Myocyte (in vitro differentiated cells): ENCODE data around the gene ADAMTS3. TPM values are rescaled to one million over a fixed set of nuclear protein-coding genes. Genes with fewer than 3 reads are reported as not detected.
A peak's percentile ranks its signal among the peaks of the same experiment; 100 is the strongest.
"Not testable (repeated sequence)": the region's sequence is repeated elsewhere in the genome, so short reads cannot be mapped to it uniquely, and the experiment has no call there.

Experiments
- DNase-seq: peaks from one replicate; pipeline ENCODE4 v3.0.0-alpha.2; 2012; ENCODE audit warnings: low read depth
- total RNA-seq: library from RNA; depleted of rRNA; stranded (reverse); fragments of >200 nt; gene quantifications from 2 replicates; pipeline ENCODE4 v1.2.3, GENCODE V29; 2014

The ADAMTS3 gene
- total RNA-seq, 1 donor from 2014 or later = not detected

DNA sequence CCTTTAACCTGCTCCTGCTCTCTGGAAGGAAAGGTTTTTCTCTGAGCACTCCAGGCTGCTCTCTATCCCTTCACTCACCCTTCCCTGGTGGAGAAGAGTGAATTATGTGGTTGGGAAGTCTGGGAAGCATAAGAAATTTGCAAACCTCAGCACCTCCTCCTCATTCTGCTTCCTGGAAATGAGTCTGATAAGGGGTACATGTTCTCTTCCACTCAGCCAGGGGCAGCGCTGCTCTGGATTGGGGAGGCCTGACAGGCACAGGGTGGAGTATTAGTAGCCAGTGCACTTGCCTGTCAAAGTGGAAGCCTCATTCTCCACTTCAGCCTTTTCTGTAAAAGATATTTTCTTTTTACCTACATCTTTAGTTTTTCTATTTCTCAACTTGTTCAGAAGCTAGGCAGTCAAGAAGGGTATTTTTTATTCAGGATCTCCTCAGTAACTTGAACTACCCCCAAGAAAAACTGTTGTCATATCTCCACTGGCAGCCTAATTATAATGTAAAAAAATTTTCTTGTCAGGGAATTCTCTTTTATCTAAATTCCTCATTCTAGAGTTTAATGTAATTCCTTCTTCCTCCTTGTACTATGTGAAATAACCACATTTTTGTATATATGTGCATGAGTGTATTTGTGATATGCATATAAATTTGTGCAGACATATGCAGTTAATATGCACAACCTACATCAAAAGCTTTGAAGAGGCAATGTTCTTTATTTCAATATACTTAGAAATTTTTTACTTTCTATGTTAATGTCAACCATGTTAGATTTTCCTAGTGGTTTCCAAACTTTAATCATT, 15.3 kb downstream of the ADAMTS3 start:
- DNase-seq = no peak

DNA sequence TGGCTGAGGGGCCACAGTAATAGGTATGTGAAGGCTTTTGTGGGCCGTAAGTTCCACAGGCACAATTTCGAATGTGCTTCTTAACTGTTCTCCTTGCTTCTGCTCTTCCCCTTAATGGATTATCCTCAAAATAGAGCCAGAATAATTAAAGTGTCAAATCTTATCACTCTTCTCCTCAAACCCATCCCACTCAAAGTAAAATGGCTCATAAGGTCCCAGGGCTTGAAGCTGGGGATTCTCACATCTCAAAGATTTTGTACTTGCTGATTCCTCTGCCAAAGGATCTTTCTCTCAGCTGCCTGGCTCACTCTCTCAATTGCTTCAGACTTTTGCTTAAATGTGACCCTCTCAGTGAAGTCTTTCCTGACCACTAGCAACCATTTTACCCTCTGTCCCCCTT, 16.6 kb downstream of the ADAMTS3 start:
- no peak for DNase-seq

DNA sequence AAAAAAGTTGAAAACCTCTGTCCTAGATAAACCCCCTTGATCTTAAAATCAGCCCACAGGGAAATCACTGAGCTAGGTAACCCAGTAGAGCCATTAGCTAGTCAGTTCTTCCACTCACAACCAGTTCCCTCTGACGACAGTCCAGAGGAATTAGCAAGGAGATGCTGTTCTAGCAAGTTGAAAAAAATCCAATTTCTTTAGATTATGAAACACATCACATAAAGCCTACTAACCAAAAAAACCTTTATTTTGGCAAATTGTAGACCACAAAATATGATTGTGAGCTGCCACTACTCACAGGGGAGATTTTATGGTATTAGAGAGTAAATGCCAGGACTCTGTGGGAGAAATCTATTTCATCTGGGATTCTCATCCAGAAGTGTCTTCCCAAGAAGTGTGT, 22.6 kb downstream of the ADAMTS3 start:
- DNase-seq = no peak

DNA sequence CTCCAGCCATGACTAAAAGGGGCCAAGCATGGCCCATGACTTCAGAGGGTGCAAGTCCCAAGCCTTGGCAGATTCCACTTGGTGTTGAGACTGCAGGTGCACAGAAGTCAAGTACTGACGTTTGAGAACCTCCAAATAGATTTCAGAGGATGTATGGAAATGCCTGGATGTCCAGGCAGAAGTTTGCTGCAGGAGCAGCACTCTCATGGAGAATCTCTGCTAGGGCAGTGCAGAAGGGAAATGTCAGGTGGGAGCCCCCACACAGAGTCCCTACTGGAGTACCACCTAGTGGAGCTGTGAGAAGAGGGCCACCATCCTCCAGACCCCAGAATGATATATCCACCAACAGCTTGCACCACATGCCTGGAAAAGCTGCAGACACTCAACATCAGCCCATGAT, 28.3 kb downstream of the ADAMTS3 start:
- not testable (repeated sequence) for DNase-seq

DNA sequence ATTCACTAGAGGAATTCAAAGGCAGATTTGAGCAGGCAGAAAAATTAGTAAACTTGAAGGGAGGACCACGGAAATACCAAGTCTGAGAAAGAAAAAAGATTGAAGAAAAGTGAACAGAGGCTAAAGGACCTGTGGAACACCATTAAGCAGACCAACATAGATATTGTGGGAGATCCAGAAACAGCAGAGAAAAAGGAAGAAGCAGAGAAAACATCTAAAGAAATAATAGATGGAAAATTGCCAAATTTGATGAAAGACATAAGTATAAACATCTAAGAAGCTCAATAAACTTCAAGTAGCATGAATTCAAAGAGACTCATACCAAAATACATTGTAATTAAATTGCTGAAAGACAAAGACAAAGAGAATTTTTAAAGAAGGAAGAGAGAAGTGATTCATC, 31.0 kb downstream of the ADAMTS3 start:
- DNase-seq = no peak

DNA sequence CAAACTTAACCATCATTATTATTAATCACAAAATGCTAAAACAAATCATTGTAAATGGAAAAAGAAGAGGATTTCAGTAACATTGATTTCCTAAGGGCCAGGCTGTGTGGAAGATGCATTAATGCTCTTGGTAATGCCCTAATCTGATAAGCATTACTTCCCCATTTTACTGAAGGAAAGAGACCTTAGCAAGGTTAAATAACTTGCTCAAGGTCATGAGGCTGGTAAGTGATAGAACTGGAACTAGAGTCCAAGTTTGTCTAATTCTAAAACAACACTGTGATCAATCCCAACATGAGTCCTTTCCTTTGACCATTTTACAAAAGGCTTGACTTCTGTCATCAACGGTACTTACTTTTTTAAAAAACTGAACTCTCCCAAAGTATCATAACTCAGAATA, 32.6 kb downstream of the ADAMTS3 start:
- DNase-seq = no peak

DNA sequence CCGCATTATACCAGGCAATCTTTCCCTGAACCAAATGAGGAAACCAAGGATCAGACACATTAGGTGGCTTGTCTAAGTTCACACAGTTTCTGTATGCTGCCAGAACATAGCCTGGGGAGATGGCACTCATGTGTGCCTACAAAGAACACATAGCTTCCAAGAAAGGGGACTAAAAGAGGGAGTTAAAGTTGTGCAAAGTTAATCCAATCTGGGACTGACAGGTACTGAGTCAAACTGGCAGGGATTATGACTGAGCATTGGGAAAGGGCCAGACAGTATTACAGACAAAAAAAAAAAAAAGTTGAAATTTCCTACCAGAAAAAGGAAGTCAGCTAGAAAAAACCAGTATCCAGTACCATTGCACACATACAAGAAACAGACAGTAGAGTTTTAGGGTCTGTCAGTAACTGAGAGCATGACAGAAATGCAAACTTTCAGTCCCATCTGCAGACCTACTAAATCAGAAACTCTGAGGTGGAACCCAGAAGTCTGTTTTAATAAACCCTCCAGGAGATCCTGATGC, 37.2 kb downstream of the ADAMTS3 start:
- no peak for DNase-seq

DNA sequence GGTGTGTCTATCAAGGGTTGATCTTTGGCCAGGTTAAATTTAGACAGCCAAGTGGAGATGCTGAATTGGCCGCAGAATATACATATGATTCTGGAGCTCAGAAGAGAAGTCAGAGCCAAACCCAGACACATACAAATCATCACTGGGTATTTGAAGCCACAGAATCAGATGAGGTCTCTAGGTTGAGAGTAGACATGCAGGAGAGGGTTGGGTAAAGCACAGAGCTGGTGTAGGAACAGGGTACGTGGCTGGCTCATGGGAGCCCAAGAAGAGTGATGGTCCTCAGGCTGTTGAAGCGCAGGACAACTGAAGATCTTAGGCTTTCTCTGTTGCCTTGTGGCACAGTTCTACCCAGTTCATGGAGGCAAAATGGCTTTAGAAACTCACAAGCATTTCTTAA, 37.7 kb downstream of the ADAMTS3 start:
- no peak for DNase-seq

DNA sequence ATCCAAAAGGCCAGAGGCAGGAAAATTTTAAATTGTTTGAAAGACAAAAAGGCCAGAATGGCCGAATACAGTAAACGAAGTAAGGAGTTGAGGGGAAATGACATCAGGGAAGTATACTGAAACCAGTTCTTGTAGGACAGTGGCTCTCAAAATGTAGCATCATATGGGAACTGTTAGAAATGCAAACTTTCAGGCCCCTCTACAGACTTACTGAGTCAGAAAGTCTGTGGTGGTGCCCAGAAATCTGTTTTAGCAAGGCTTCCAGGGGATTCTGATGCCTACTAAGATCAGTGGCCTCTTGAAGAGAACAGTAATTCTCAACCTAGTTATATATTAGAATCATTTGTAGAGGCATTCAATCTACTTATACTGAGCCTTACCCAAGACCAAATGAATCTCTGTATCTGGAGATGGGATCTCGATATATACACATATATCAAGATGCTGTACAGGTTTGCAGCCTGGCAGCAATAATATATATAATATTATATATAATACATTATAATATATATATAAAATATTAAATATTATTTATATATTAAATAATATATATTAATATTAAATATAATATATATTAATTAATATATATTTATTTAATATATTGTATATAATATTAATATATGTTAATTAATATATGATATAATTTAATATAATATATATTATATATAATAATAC, 39.7 kb downstream of the ADAMTS3 start:
- DNase-seq = no peak

DNA sequence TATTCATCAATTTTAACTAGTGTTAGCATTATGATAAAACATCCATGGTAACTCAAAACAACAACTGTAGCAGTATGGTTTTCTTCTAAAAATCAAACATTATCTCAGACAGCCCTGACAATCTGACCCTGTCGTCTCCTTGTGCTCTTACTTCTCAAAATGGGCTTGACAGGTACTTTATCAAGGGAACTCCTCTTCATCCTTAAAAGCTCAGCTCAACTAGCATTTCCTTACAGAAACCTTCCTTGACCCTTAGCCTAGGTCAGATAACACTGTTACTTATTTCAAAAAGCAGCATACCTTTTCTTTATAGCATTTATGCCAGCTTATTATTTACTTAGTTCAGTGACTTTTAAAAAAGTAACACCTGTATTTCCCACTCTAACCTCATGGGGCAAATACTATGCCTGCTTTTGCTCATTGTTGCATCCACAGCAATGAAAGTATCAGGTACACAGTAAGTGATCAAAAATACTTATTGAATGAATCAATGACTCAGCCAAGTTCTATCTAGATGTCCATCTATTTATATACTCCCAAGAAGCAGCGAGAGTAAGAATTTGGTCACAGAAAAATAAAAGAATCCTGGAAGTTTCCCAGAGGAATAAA, 41.9 kb downstream of the ADAMTS3 start:
- DNase-seq = no peak

DNA sequence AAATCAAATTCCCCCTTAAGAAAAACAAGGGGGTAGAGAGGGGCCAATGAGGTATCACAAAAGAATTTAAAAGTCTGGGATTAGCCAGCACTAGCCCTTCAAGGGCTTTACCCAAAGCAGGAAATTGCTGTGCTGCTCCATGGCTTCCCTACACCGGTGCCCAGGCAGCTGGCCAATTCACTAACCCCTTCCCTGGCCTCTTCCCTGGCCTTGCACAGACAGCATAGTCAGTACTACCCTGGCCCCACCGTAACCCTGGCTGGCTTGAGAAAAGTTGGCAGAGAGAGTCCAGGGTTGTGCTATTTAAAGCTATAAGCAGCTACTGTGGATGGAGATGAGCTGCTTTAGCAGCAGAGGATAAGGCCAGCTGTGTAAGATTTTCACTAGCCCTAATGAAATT, 43.1 kb downstream of the ADAMTS3 start:
- peak; percentile 6 for DNase-seq

DNA sequence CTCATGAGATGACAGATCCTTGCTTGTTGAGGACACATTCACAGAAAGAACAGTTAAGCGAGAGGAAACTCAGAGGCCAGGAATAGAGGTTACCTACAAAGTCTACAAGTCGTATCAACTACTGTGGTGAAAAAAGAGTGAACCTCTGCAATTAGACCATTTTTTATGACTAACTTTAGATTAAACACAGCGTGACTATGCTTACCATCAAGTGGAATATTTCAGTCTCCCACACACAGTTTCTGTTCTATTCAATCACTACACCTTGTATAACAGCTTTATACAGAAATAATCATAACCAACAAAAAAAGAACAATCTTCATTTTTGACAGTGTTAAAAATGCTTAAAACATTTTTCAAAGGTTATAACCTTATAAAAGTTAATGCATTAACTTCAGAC, 46.6 kb downstream of the ADAMTS3 start:
- no peak for DNase-seq

DNA sequence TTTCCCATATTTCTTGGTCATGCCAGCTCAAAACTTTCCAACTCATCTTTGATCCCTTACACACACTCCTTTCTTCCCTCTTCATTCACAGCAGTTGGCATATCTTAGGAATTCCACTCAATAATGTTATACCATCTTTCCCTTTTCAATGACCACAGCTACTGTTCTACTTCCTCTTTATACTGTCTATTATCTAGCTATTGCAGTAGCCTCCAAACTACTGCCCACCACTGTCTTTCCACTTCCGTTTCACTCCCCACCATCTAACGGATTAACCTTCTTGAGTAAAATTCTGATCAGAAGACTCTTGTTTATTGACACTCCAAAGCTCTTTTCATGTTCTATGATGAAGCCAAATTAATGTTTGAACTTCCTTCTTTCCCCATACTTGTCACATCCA, 55.8 kb downstream of the ADAMTS3 start:
- DNase-seq = no peak

DNA sequence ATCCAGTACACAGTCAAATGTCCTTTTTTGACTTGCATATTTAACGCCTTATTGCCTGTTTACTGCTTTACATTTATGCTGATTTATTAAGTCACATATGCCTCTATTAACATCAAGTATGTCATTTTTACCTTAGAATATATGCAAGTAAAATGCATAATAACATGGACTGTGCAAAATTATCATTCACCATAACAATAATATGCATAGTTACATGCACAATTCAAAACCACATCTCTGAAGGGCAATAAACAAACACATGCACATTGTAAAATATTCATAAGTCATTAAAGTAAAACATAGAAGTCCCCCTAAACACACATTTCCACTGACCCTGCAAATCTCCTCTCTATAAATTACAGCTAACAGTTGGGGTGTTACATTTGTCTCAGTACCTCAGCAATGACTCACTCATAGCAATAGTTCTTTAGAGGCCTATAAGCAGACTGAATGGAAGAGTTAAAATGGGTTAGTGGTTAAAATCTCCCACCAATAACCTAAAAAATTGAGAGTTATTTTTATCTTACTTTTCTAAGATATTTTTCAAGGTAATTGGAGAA, 61.1 kb downstream of the ADAMTS3 start:
- DNase-seq = no peak

DNA sequence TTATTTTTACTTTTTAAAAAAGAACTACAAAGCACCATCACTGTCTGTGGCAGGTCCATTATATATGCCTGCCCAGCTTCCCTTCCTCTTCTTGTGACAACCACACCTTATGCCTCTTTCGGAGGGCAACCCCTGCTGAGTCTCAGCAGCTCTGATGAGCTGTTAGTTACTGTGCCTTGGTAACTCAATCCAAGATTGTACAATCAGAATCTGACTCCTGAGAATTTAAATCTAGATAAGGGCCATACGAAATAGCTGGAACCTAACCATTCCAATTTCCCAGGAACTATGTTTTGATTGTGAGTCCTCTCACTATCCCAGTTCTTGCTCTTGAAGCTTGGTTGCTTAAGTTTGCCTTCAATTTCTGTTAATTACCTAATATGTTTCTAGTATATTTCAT, 61.9 kb downstream of the ADAMTS3 start:
- DNase-seq = no peak

DNA sequence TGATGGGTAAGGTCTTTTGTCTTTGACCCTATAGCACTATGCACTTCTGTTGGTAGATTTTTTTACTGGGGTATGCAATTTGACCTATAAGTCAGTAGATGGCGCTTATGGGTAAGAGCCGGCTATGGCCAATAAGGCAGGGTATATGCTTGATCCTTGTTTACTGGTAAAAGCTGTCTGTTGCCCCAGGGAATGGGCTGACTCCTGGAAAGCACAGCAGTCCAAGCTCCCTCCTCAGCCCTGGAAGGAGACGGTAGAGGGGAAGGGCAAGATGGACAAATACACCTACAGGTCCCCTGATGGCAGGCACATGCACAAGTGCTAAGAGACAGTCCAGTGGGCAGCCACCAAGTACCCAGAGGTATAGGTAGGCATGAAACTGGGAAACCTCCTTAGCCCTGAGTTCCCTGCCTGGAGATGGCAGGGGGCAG, 63.7 kb downstream of the ADAMTS3 start:
- DNase-seq = peak; percentile 25

DNA sequence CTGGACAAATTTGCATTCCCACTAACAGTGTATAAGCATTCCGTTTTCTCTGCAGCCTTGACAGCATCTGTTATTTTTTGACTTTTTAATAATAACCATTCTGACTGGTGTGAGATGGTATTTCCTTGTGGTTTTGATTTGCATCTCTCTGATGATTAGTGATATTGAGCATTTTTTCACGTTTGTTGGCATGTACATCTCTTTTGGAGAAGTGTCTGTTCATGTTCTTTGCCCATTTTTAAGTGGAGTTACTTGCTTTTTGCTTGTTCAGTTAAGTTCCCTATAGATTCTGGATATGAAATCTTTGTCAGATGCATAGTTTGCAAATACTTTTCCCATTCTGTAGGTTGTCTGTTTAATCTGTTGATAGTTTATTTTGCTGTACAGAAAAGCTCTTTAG, 68.8 kb downstream of the ADAMTS3 start:
- DNase-seq = no peak

DNA sequence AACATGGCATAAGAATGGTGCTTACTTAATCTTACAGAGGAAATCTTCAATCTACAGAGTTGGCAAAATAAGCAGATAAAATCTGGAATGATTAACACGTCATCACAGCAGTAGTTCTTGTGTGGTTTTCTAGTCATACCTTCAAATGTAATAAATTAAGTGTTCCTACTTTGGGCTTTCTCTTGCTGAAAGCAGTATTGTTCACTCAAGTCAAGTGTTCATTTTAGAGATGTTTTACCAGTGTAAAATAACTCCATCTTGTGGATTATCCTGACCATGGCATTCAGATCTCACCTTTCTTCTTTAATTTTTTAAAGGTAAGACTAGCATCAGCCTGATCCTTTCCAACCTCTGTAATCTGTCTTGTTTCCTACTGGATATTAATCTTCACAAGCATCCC, 72.9 kb downstream of the ADAMTS3 start:
- DNase-seq = no peak

DNA sequence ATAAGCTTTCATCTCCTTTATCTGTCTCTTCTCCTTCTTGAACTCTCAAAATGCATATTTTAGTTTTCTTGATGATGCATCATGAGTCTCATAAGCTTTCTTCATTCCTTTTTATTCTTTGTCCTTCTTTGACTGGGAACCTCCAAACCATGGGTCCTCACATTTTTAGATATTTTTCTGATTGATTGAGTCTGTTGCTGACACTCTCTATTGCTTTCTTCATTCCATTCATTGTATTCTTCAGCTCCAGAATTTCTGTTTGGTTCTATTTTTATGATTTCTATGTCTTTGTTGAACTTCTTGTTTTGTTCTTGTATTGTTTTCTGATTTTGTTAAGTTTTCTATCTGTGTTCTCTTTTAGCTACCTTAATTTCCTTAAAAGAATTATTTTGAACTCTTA, 74.9 kb downstream of the ADAMTS3 start:
- DNase-seq = no peak

DNA sequence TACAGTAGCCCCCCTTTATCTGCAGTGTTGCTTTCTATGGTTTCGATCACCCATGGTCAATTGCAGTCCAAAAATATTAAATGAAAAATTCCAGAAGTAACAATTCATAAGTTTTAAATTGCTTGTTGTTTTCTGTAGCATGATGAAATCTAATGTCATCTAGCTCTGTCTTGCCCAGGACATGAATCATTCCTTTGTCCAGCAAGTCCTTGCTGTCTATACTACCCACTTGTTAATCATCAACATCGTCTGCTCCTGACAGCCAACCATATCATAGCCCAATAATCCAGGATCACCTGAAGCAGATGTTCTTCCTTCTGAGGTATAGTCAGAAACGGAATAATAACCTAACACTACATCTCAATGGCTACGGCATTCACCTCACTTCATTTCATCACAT, 79.8 kb downstream of the ADAMTS3 start:
- no peak for DNase-seq

DNA sequence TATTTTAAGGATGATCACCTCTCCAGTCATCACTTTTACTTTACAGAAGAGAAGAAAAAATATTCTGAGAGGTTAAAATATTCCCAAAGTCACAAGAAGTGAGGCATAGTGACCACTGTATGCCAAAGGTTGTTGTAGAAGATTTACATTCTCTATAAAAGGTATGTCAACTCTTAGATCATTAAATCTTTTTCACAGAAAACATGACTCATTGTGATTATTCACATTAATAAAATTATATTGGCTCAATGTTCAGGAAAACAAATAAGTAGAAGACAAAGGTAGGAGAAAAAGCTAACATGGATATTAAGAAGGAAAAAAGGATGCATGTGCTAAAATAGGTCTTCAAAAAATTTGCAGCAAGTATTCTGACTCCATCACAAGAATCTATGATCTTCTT, 82.0 kb downstream of the ADAMTS3 start:
- DNase-seq = no peak

DNA sequence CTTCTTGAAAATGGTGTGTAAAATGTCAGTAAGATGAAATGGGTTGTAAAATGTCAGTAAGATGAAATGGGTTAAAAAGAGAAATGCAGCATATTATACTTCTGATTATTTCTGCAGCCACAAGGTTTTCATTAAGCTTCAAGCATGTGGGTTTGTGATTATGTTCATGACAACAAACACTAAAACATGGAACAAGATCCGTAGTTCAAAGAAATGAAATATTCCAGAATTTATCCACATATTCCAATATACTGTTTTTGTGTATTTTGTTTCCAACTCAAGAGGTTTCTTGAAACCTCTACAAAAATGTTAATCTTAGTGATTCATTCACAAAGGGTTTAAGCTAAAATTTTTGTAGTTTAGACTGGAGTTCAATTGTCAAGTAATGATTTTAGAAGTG, 84.0 kb downstream of the ADAMTS3 start:
- no peak for DNase-seq
